ENCODE measurements around the gene RLN1.
"Not testable (repeated sequence)": the region's sequence is repeated elsewhere in the genome, so short reads cannot be mapped to it uniquely, and the experiment has no call there.

The RLN1 gene, protein sequence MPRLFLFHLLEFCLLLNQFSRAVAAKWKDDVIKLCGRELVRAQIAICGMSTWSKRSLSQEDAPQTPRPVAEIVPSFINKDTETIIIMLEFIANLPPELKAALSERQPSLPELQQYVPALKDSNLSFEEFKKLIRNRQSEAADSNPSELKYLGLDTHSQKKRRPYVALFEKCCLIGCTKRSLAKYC

DNA sequence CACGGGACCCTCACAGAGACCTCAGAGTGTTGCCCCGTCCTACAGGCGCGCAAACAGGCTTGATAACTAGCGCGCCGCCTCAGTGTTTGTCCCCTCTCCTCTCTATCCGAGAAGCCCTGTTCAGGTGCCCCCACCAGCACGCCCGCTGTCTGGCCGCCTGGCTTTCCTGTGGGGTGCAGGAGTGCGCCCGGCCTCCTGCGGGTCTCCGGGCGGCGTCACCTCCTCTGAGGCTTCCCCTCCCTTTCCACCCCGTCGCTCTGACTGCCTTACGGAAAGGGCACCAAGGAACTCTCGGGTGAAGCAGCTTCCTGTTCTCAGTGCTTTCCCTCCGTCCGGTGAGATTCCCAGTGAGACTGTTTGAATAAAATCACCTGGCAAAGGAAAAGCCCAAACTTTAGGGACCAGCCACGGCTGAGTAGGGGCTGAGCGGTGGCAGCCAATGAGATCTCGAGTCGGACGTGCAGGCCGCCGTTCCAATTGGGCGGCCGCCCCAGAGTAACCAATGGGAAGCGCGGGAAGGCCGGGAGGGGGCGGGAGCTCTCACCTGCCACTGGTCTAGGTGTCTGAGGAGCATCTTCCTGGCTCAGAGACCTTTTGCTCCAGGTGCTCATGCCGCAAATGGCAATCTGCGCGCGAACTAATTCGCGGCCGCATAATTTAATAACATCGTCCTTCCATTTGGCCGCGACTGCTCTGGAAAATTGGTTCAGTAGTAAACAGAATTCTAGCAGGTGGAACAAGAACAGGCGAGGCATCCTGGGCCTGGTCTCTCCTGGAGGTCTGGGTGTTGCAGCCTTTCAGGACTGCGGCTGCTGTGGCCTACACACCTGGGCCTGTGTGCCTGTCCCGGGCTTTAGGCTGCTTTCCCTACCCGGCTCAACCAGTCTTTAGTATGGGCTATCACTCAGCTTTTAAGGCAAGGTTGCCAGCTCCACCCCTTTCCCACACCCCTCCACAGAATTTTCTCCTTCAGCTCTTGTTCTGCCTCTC, at the start of gene RLN1:
Gene RLN1, minus strand, starts transcription at position 885 of the 990 bp plus-strand sequence. Its CDS starts 130 bp downstream, at position 755.
- DNase-seq: not testable (repeated sequence)

GRCh38 chr9:5389109-5389732, 49.5 kb upstream of the RLN1 start:
- DNase-seq: no peak

DNA sequence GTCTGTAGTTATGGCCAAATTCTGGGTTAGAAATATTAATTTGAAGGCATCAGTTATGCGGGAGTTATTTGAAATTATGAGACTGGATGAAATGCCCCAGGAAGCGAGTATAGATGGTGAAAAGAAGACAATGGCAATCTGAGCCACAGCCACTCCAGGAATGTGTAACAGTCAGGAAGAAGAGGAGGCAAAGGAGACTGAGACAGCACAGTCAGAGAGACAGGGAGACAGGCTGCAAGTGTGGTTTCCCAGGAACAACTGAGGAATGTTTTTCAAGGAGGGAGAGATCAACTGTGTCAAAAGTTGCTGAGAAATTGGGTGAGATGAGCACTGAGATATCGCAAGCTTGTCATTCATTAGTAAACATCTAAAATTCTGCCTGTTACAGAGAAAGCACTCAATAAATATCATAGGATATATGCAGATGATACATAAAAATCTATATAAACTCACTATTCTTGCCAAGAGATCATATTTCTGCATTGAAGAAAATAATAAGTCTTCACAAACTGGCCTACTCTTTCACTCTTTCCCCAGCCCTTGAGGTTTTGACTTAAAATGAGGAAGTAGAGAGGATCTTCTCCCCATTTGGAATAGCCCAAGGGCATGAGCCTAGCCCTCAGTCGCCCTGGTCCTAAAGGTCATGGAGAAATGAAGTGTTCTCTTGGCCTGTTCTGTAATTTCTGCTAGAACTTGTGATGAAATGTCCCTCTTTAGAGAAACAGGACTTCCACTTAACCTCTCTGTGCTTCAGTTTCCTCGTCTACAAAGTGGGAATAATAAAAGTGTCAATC, 48.5 kb upstream of the RLN1 start:
- no peak for DNase-seq

DNA sequence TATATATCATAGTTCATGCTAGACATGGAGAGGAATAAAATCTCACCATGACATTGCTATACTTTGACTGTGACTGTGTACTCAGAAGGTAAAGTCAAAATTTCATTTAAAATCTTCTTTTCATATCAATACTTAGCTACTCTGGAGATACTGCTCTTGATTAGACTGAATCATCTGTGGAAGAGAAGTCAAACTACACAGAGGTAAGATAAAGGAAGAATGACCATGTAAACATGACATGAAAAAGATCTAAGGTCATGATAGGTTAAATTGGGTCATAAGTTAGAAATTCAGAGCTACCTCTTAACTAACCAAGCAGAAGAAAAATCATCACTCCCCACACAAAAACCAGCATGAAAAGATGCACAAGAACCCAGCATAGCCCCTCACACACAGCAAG, 44.8 kb upstream of the RLN1 start:
- no peak for DNase-seq

DNA sequence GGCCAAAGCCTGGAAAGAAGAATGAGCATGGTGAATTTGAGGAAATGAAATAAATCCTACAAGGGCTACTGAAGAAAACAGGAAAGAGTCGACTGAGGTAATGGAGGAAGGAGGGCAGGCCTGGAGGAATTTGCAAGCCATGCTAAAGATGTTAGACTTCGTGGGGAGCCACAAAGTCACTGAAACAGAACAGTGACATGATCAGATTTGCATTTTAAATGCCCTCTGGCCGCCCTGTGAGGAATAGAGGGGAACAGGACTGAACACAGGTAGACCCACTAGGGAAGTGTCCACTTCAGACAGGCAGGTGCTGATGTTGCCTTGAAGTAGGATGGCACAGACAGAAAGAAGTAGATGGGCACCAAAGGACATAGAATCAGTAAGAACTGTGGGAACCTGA, 42.8 kb upstream of the RLN1 start:
- no peak for DNase-seq

DNA sequence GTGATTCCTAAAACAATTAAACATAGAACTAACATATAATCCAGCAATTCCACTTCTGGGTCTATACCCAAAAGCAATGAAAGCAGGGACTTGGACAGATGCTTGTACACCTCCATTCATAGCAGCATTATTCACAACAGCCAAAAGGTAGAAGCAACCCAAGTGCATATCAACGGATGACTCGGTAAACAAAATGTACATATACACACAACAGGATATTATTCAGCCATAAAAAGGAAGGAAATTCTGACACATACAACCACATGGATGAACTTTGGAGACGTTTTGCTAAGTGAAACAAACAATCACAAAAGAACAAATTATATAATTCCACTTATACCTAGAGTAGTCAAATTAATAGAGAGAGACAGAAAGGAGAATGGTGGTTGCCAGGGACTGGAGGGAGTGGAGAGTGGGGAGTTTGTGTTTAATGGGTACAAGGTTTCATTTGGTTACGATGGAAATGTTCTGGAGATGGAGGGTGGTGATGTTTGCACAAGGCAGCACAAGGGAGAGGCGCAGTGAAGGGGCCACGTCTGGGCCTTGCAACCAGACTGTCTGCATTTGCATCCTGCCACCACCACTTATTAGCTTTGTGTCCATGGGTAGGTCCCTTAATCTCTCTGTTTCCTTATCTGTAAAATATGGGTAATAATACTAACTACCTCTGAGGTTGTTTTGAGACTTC, 36.3 kb upstream of the RLN1 start:
- no peak for DNase-seq

DNA sequence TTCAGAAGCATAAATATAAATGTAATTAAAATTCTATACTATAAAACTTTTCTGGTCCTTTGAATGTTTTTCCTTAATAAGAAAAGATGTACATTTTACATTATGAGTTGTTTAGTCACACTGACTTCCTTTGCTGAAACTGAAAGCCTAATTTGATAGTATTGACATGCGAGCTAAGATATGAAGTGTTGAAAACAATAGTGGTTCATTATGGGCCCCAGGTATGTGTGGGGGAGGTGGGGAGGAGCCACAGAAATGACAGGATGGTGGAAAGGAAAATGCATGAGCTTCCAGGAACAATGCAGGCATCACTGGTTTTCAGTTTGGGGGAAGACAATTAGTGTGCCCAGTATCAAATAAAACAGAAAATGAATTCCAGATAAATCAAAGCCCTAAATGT, 35.4 kb upstream of the RLN1 start:
- no peak for DNase-seq

- DNase-seq: no peak
Observed at GRCh38 chr9:5364294-5365024, 24.8 kb upstream of the RLN1 start.

GRCh38 chr9:5361326-5362010, 21.8 kb upstream of the RLN1 start:
- no peak for DNase-seq

DNA sequence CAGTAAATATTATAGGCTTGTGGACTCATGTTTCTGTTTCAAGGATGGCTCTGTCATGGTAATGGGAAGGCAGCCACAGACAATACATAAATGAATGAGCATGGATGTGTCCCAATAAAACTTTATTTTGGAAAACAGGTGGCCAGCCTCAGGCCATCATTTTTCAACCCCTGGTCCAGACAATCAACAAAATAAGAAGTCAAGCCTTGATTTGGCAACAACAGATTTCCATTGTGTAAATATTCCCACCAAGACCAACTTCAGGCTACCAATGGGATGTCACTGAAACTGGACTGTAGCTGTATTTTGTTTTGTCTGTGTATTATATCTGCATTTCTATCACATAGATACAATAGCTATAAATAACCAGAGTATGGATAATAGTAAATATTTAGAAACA, 20.7 kb upstream of the RLN1 start:
- no peak for DNase-seq

DNA sequence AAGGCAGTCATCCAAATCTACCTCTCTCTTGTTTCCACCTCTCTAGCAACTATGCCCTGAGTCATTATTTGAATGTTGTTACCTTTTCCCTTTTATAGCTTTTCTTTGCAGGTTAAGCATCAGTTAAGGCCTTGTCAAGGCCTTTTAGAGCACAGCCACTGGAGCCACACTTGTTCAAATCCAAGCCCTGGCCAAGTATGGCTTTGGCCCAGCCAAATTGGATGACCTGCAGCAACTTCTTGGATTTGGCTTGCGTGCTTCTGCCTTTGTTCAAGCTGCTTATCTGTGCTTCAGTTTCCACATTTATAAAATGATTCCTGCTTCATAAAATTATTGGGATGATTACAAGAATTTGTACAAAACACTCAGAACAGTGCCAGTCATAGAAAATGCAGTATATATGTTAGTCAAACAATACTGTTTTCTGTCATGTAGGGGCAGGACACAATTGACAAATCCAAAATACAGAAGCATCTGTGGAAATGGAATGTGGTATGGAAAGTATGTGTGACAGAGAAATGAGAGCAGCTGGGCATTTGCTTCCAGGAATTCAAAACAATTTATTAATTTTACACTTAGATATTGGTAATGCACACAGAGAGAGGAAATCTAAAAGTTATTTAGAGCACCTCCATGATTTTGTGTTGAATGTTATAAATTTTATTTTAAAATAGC, 17.9 kb upstream of the RLN1 start:
- no peak for DNase-seq

GRCh38 chr9:5355817-5356216, 16.1 kb upstream of the RLN1 start:
- no peak for DNase-seq

DNA sequence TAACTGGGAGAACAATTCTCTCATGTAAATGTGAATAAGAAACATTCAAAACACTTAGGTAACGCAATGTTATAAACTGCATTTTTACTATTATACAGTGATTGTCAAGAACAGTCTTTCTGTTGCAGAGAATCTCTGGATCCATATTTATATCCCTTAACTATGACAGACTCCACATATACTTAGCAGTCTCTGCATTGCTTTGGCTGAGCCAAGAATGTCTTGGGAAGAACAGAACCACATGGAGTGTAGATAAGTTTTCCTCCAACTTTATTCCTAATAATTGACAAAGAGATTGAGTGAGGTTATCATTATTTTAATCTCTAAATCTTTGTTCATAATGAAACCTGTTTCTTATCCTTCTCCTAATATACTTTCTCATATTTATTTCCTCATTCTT, 15.6 kb upstream of the RLN1 start:
- DNase-seq: no peak

- no peak for DNase-seq
Observed at GRCh38 chr9:5354184-5354583, 14.5 kb upstream of the RLN1 start.

- DNase-seq: no peak
Observed at GRCh38 chr9:5352637-5353248, 13.1 kb upstream of the RLN1 start.

- DNase-seq: no peak
Observed at GRCh38 chr9:5336688-5337087, 3.0 kb downstream of the RLN1 start.

DNA sequence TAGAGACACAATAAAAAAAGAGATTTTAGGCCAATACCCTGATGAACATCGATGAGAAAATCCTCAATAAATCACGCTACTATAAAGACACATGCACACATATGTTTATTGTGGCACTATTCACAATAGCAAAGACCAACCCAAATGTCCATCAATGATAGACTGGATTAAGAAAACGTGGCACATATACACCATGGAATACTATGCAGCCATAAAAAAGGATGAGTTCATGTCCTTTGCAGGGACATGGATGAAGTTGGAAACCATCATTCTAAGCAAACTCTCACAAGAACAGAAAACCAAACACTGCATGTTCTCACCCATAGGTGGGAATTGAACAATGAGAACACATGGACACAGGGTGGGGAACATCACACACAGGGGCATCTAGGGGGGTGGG, 8.4 kb downstream of the RLN1 start:
- not testable (repeated sequence) for DNase-seq

DNA sequence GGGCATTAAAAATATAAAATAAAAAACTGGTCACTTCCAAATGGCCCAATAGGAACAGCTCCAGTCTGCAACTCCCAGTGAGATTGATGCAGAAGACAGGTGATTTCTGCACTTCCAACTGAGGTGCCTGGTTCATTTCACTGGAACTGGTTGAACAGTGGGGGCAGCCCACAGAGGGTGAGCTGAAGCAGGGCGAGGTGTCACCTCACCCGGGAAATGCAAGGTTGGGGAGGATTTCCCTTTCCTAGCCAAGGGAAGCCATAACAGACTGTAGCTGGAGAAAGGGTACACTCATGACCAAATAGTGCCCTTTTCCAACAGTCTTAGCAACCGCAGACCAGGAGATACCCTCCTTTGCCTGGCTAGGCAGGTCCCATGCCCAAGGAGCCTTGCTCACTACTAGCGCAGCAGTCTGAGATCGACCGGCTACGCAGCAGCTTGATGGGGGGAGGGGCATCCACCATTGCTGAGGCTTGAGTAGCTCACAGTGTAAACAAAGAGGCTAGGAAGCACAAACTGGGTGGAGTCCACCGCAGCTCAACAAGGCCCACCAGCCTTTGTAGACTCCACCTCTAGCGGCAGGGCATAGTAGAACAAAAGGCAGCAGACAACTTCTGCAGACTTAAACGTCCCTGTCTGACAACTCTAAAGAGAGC, 12.7 kb downstream of the RLN1 start:
- DNase-seq: no peak

GRCh38 chr9:5326187-5326586, 13.5 kb downstream of the RLN1 start:
- no peak for DNase-seq

Measured in activated CD4-positive, CD25-positive, alpha-beta regulatory T cell treated with anti-CD3 and anti-CD28 coated beads, Interleukin-2, amount 50 U/mL, for 72 hours (primary cell).